HepG2 (cell line): Measurements from ENCODE around the gene AMBRA1. TPM values are rescaled to one million over a fixed set of nuclear protein-coding genes. Genes with fewer than 3 reads are reported as not detected.

Experiments used
- ATRX ChIP-seq: sonication (generic); formaldehyde crosslinking; IDR thresholded peaks from 2 replicates; pipeline ENCODE4 v1.4.0; 2020; ENCODE audit warnings: missing genetic modification reagents, borderline replicate concordance
- DMAP1 ChIP-seq: IDR thresholded peaks from 2 replicates; pipeline ENCODE4 v1.6.1; 2016
- ELF4 ChIP-seq: sonication (generic); formaldehyde crosslinking; IDR thresholded peaks from 2 replicates; pipeline ENCODE4 v1.5.0; 2020; ENCODE audit warnings: missing genetic modification reagents, mild to moderate bottlenecking, moderate library complexity, borderline replicate concordance
- FOXK1 ChIP-seq: sonication (generic); formaldehyde crosslinking; IDR thresholded peaks from 2 replicates; pipeline ENCODE4 v1.4.0; 2020; ENCODE audit warnings: low read depth, missing genetic modification reagents, borderline replicate concordance
- HNRNPUL1 ChIP-seq: fragments of 200-400 bp; formaldehyde crosslinking; IDR thresholded peaks from 2 replicates; pipeline ENCODE4 v1.6.1; 2017; ENCODE audit warnings: low read depth, mild to moderate bottlenecking, low read length, moderate library complexity
- KLF11 ChIP-seq: IDR thresholded peaks from 2 replicates; pipeline ENCODE4 v1.6.1; 2016; ENCODE audit warnings: missing compliant biosample characterization
- KLF12 ChIP-seq: sonication (generic); formaldehyde crosslinking; IDR thresholded peaks from 2 replicates; pipeline ENCODE4 v1.4.0; 2020; ENCODE audit warnings: missing genetic modification reagents, borderline replicate concordance
- NR2F2 ChIP-seq: IDR thresholded peaks from 2 replicates; pipeline ENCODE4 v1.6.1; 2012; ENCODE audit warnings: low read depth, inconsistent platforms, borderline replicate concordance
- POLR2G ChIP-seq: fragments of 200-400 bp; formaldehyde crosslinking; IDR thresholded peaks from 2 replicates; pipeline ENCODE4 v1.6.1; 2018; ENCODE audit warnings: mild to moderate bottlenecking, low read depth, low read length, moderate library complexity
- RAD51 ChIP-seq: fragments of 450-650 bp; IDR thresholded peaks from 2 replicates; pipeline ENCODE4 v1.6.1; 2016; ENCODE audit warnings: borderline replicate concordance
- RNF2 ChIP-seq: fragments of 450-650 bp; conservative IDR thresholded peaks from 2 replicates; pipeline ENCODE4 v1.6.1; 2016; ENCODE audit warnings: low read depth
- SMC3 ChIP-seq: IDR thresholded peaks from 2 replicates; pipeline ENCODE4 v1.6.1; 2011; ENCODE audit warnings: low read length, improper control_type of control experiment
- SP2 ChIP-seq: sonication (generic); formaldehyde crosslinking; IDR thresholded peaks from 2 replicates; pipeline ENCODE4 v1.5.1; 2020; ENCODE audit warnings: mild to moderate bottlenecking, missing genetic modification reagents
- ZMYM2 ChIP-seq: sonication (generic); formaldehyde crosslinking; IDR thresholded peaks from 2 replicates; pipeline ENCODE4 v1.8.0; 2022; ENCODE audit warnings: mild to moderate bottlenecking, missing genetic modification reagents
- ZNF274 ChIP-seq: sonication (generic); formaldehyde crosslinking; IDR thresholded peaks from 2 replicates; pipeline ENCODE4 v1.5.1; 2020; ENCODE audit warnings: mild to moderate bottlenecking, missing genetic modification reagents
- ZNF768 ChIP-seq: sonication (generic); formaldehyde crosslinking; IDR thresholded peaks from 2 replicates; pipeline ENCODE4 v1.4.0; 2020; ENCODE audit warnings: missing genetic modification reagents
- polyA plus RNA-seq, 8 experiments: library from polyadenylated mRNA; depleted of rRNA in 3 of 8; stranded (reverse) in 7 of 8; unstranded in 1 of 8; fragments of >200 nt; fragmentation: Illumina TruSeq in 4 of 8; extraction: Trizol in 4 of 8; gene quantifications; 2 replicates each; pipeline versions ENCODE4 v1.2.1 to v1.2.3, GENCODE V29; 2011 to 2016; ENCODE audit warnings: low read depth in 4 of 8, missing spikeins in 1 of 8, mixed read lengths in 1 of 8; ENCODE audit not compliant: insufficient read depth in 1 of 8
- total RNA-seq, 5 experiments: library from RNA; depleted of rRNA; stranded (reverse); fragments of >200 nt; fragmentation: Illumina TruSeq; extraction: Trizol; gene quantifications; 2 replicates each; pipeline ENCODE4 v1.2.3, GENCODE V29; 2016; ENCODE audit warnings: low read depth in 1 of 5
- TF ChIP-seq, protein P1 (sequence below), 2 experiments: IDR thresholded peaks; 2 replicates each; pipeline ENCODE4 v1.6.1; 2011 to 2012; ENCODE audit warnings: low read length in 2 of 2, borderline replicate concordance in 1 of 2, low read depth in 1 of 2, mild to moderate bottlenecking in 1 of 2, moderate library complexity in 1 of 2
- TF ChIP-seq, protein P2 (sequence below): fragments of 450-650 bp; IDR thresholded peaks from 2 replicates; pipeline ENCODE4 v1.6.1; 2017; ENCODE audit warnings: mild to moderate bottlenecking
- TF ChIP-seq, protein P3 (sequence below): IDR thresholded peaks from 2 replicates; pipeline ENCODE4 v1.6.1; 2016; ENCODE audit warnings: missing biosample characterization, missing genetic modification reagents, low read depth
- TF ChIP-seq, protein P4 (sequence below): sonication (generic); formaldehyde crosslinking; IDR thresholded peaks from 2 replicates; pipeline ENCODE4 v1.4.0; 2020; ENCODE audit warnings: missing genetic modification reagents
- TF ChIP-seq, protein P5 (sequence below): sonication (generic); formaldehyde crosslinking; IDR thresholded peaks from 2 replicates; pipeline ENCODE4 v1.8.1; 2023; ENCODE audit warnings: missing genetic modification reagents, inconsistent platforms, borderline replicate concordance

Gene AMBRA1
- total and polyA plus RNA-seq, 2 of the 13 experiments (the other 11 are each of a cell fraction or from before 2014, with no cell fraction given) = 15.7 to 26.0 TPM

DNA sequence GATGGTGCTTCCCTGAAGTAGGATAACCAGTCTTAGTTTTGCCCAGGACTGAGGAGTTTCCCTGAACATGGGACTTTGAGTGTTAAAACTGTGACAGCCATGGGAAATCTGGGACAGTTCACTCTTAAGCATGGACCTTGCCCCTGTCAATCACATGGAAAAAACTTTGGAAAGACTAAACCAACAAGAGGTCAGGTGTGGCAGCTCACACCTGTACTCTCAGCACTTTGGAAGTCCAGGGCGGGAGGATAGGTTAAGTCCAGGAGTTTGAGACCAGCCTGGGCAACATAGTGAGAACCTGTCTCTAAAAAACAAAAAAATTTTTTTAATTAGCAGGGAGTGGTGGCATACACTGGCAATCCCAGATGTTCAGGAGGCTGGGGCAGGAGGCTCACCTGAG lies 3.3 kb upstream of the AMBRA1 start (continued):
- TF ChIP-seq, protein P1, sequence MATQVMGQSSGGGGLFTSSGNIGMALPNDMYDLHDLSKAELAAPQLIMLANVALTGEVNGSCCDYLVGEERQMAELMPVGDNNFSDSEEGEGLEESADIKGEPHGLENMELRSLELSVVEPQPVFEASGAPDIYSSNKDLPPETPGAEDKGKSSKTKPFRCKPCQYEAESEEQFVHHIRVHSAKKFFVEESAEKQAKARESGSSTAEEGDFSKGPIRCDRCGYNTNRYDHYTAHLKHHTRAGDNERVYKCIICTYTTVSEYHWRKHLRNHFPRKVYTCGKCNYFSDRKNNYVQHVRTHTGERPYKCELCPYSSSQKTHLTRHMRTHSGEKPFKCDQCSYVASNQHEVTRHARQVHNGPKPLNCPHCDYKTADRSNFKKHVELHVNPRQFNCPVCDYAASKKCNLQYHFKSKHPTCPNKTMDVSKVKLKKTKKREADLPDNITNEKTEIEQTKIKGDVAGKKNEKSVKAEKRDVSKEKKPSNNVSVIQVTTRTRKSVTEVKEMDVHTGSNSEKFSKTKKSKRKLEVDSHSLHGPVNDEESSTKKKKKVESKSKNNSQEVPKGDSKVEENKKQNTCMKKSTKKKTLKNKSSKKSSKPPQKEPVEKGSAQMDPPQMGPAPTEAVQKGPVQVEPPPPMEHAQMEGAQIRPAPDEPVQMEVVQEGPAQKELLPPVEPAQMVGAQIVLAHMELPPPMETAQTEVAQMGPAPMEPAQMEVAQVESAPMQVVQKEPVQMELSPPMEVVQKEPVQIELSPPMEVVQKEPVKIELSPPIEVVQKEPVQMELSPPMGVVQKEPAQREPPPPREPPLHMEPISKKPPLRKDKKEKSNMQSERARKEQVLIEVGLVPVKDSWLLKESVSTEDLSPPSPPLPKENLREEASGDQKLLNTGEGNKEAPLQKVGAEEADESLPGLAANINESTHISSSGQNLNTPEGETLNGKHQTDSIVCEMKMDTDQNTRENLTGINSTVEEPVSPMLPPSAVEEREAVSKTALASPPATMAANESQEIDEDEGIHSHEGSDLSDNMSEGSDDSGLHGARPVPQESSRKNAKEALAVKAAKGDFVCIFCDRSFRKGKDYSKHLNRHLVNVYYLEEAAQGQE (IDR thresholded peaks at IDR 0.05; ENCODE audit: borderline replicate concordance in 1 of 2, low read depth in 1 of 2, low read length in 2 of 2) = no peak
- TF ChIP-seq, protein P2, sequence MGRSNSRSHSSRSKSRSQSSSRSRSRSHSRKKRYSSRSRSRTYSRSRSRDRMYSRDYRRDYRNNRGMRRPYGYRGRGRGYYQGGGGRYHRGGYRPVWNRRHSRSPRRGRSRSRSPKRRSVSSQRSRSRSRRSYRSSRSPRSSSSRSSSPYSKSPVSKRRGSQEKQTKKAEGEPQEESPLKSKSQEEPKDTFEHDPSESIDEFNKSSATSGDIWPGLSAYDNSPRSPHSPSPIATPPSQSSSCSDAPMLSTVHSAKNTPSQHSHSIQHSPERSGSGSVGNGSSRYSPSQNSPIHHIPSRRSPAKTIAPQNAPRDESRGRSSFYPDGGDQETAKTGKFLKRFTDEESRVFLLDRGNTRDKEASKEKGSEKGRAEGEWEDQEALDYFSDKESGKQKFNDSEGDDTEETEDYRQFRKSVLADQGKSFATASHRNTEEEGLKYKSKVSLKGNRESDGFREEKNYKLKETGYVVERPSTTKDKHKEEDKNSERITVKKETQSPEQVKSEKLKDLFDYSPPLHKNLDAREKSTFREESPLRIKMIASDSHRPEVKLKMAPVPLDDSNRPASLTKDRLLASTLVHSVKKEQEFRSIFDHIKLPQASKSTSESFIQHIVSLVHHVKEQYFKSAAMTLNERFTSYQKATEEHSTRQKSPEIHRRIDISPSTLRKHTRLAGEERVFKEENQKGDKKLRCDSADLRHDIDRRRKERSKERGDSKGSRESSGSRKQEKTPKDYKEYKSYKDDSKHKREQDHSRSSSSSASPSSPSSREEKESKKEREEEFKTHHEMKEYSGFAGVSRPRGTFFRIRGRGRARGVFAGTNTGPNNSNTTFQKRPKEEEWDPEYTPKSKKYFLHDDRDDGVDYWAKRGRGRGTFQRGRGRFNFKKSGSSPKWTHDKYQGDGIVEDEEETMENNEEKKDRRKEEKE = no peak
- TF ChIP-seq ZNF768 (CRISPR knock-in tag) (no peak), NR2F2 (no peak), ATRX (no peak), POLR2G (no peak), KLF12 (CRISPR knock-in tag) (no peak), FOXK1 (CRISPR knock-in tag) (no peak), ZMYM2 (peak; percentile 52; the same call in 1 of the 2 replicates), RAD51 (no peak), RNF2 (no peak), SP2 (no peak), HNRNPUL1 (no peak), ZNF274 (CRISPR knock-in tag) (no peak), ELF4 (CRISPR knock-in tag) (no peak), SMC3 (no peak), DMAP1 (no peak), KLF11 (CRISPR knock-in tag) (no peak)
- TF ChIP-seq, protein P3, sequence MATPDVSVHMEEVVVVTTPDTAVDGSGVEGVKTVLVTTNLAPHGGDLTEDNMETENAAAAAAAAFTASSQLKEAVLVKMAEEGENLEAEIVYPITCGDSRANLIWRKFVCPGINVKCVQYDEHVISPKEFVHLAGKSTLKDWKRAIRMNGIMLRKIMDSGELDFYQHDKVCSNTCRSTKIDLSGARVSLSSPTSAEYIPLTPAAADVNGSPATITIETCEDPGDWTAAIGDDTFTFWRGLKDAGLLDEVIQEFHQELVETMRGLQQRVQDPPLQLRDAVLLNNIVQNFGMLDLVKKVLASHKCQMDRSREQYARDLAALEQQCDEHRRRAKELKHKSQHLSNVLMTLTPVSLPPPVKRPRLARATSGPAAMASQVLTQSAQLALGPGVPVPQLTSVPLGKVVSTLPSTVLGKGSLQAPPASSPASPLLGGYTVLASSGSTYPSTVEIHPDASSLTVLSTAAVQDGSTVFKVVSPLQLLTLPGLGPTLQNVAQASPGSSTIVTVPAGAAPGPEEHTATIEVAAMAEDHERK (CRISPR knock-in tag) = no peak
- TF ChIP-seq, protein P4, sequence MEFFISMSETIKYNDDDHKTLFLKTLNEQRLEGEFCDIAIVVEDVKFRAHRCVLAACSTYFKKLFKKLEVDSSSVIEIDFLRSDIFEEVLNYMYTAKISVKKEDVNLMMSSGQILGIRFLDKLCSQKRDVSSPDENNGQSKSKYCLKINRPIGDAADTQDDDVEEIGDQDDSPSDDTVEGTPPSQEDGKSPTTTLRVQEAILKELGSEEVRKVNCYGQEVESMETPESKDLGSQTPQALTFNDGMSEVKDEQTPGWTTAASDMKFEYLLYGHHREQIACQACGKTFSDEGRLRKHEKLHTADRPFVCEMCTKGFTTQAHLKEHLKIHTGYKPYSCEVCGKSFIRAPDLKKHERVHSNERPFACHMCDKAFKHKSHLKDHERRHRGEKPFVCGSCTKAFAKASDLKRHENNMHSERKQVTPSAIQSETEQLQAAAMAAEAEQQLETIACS (CRISPR knock-in tag) = no peak
- TF ChIP-seq, protein P5, sequence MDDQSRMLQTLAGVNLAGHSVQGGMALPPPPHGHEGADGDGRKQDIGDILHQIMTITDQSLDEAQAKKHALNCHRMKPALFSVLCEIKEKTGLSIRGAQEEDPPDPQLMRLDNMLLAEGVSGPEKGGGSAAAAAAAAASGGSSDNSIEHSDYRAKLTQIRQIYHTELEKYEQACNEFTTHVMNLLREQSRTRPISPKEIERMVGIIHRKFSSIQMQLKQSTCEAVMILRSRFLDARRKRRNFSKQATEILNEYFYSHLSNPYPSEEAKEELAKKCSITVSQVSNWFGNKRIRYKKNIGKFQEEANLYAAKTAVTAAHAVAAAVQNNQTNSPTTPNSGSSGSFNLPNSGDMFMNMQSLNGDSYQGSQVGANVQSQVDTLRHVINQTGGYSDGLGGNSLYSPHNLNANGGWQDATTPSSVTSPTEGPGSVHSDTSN (CRISPR knock-in tag) = no peak
